GM10847 (cell line): Measurements from ENCODE around the gene PGGHG.

ENCODE experiments used
- POLR2A ChIP-seq: IDR thresholded peaks from 2 replicates; pipeline ENCODE4 v1.6.1; 2011; ENCODE audit not compliant: insufficient read length; ENCODE audit errors: extremely low read depth

Gene PGGHG

DNA sequence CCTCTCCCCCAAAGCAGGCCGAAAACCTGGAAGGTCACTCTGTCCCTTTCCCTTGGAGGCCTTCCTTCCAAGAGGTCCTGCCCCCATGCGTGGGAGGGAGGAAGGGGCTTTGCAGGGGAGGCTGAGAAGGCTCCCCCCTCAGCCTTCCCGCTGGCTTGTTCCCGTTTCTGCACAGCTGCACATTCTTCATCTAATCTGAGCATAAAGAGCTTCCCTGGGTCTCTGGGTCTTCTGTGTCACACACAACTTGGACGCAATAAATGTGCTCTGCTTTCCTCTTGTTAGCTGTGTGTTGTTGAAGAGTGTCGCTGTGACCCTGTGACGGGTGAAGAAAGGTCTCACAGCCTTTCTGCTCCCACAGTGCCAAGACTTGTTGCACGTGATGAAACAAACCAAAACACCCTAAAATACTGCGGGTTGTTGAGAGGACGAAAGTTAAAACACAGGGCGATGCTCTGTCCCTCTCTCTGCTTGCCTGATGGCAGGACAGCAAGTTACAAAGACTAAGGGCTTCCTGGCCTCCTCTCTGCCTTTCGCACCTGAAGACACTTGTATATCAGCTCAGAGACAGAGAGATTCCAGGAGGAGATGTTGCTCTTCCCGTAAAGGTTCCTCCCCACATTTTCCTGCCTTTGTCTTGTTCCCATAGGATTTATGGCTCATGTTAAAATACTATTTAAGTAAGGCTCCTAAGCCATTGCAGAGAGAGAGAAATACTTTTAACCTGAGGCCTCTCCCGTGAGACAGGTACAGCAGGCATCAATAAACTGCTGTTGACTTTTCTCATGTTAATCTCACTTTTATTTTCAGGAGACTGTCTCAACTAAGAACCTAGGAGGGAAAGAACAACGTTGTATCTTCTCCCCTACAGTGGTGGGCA is 47.1 kb downstream of the PGGHG start:
- no peak for TF ChIP-seq POLR2A

- no peak for TF ChIP-seq POLR2A
Measured at GRCh38 chr11:336659-337198, 47.8 kb downstream of the PGGHG start.

GRCh38 chr11:337711-338110 is 48.8 kb downstream of the PGGHG start:
- TF ChIP-seq POLR2A, result no peak

DNA sequence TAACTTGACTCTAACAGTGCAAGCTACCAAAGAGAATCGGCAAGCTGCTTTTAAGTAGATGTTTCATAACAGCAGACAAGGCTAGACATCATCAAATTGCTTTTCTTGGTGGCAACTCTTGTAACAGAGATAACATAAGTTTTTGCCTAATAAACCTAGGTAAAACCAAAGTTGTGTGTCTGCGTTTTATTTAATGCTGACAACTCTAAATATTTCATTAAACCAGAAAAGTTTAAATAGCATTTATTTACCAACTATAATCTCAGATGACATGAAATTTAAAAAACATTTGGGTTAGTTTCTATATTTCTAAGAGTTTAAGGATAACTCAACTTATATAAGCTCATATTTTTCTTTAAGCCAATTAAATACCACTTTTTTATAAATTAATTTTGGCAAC is 51.0 kb downstream of the PGGHG start:
- TF ChIP-seq POLR2A, result no peak

- no peak for TF ChIP-seq POLR2A
Measured at GRCh38 chr11:340539-341512, 51.9 kb downstream of the PGGHG start.

DNA sequence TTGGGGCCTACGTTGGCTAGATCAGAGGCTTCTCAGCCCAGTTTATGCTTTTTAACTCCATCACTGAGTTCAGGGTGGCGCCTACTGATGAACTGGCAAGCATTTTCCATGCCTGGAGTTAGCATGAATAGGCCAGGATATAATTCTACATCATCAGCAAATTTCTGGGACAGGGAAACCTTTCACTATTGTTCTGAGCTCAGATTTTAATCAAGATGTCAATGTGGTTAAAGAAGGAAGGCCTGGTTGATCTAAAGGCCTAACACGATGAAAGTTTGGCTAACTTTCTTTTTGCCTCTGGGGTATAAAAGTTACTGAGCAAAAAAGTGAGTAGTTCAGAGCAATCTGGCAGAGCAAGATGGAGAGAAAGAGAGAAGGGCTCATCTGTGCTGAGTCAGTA is 53.4 kb downstream of the PGGHG start:
- TF ChIP-seq POLR2A, result no peak

GRCh38 chr11:344836-345578 is 56.1 kb downstream of the PGGHG start:
- TF ChIP-seq POLR2A, result no peak
